Body of pancreas (tissue), 4 donors: Measurements from ENCODE around the gene SFXN5.

Source experiments
- CTCF ChIP-seq, 7 experiments: fragments of 450-650 bp in 4 of 7; fragments of 200-600 bp in 3 of 7; sonication (generic) in 3 of 7; IDR thresholded peaks; one replicate each; pipeline ENCODE4 v1.5.1; 2016 to 2019; ENCODE audit warnings: antibody characterized with exemption in 7 of 7
- POLR2A ChIP-seq, 3 donors: fragments of 450-650 bp; IDR thresholded peaks; one replicate each; pipeline ENCODE4 v1.6.1; 2016; ENCODE audit warnings: antibody characterized with exemption in 3 of 3, mild to moderate bottlenecking in 2 of 3

- TF ChIP-seq CTCF (IDR thresholded peaks at IDR 0.05), result no peak
- no peak for TF ChIP-seq POLR2A (IDR thresholded peaks at IDR 0.05)
Measured at GRCh38 chr2:72895154-72895553, 176.4 kb downstream of the SFXN5 start.
